Heart left ventricle (tissue), 16 donors: Measurements from ENCODE around the gene PARP3. TPM values are rescaled to one million over a fixed set of nuclear protein-coding genes. Genes with fewer than 3 reads are reported as not detected.

Experiments used
- ATAC-seq, 4 donors: fragments of 200-7000 bp; cut with Tn5 transposase; one replicate each; pipeline ENCODE4 v1.9.1; 2020 to 2022; ENCODE audit warnings: moderate library complexity in 4 of 4, mild to moderate bottlenecking in 3 of 4, moderate number of reproducible peaks in 1 of 4
- DNase-seq, 5 donors: peaks; one replicate each; pipeline ENCODE4 v3.0.0-alpha.2; 2020
- H3K27ac ChIP-seq, 12 donors: fragments of 200-600 bp; sonication (generic) in 4 of 12; one replicate each; pipeline versions ENCODE4 v1.5.0 to v1.8.0; 2016 to 2022; ENCODE audit warnings: mild to moderate bottlenecking in 2 of 12
- H3K27me3 ChIP-seq, 9 donors: fragments of 200-600 bp; sonication (generic) in 2 of 9; one replicate each; pipeline versions ENCODE4 v1.5.1 to v1.8.0; 2016 to 2022; ENCODE audit warnings: mild to moderate bottlenecking in 3 of 9
- H3K36me3 ChIP-seq, 9 donors: fragments of 200-600 bp; sonication (generic) in 2 of 9; one replicate each; pipeline versions ENCODE4 v1.5.0 to v1.8.0; 2018 to 2022; ENCODE audit warnings: mild to moderate bottlenecking in 2 of 9
- H3K4me1 ChIP-seq, 12 donors: fragments of 200-600 bp; sonication (generic) in 4 of 12; one replicate each; pipeline versions ENCODE4 v1.5.0 to v1.8.0; 2016 to 2022; ENCODE audit warnings: mild to moderate bottlenecking in 3 of 12
- H3K4me3 ChIP-seq, 12 donors: fragments of 200-600 bp; sonication (generic) in 4 of 12; one replicate each; pipeline versions ENCODE4 v1.5.0 to v1.8.0; 2017 to 2022; ENCODE audit warnings: mild to moderate bottlenecking in 9 of 12, moderate library complexity in 4 of 12
- H3K9me3 ChIP-seq, 12 donors: fragments of 200-600 bp; sonication (generic) in 4 of 12; one replicate each; pipeline versions ENCODE4 v1.5.0 to v1.8.0; 2016 to 2022; ENCODE audit warnings: mild to moderate bottlenecking in 1 of 12
- CTCF ChIP-seq, 12 donors: fragments of 200-600 bp; sonication (generic) in 4 of 12; IDR thresholded peaks; one replicate each; pipeline versions ENCODE4 v1.5.0 to v1.8.0; 2018 to 2022; ENCODE audit warnings: antibody characterized with exemption in 12 of 12, mild to moderate bottlenecking in 5 of 12
- POLR2A ChIP-seq, 2 donors: fragments of 450-650 bp; IDR thresholded peaks; one replicate each; pipeline ENCODE4 v1.6.1; 2017; ENCODE audit warnings: antibody characterized with exemption in 2 of 2, mild to moderate bottlenecking in 2 of 2, moderate library complexity in 2 of 2
- WGBS, 4 donors: extraction: QIAGEN DNeasy Blood & Tissue Kit in 2 of 4; methylation state at CpG; one replicate each; pipeline versions ENCODE4 v1.1.5 to v1.1.7; 2013 to 2018; 5-methylcytosine and 5-hydroxymethylcytosine counted together
- intact Hi-C, 10 donors: fragments of 100-400 bp; cut with DNase I; formaldehyde crosslinking; loops; one replicate each; pipeline versions ENCODE4 v1.11.1 to v1.14.2; 2022
- polyA plus RNA-seq, 2 donors: library from polyadenylated mRNA; stranded (reverse); fragments of 200-250 nt; gene quantifications; one replicate each; pipeline ENCODE4 v1.2.3, GENCODE V29; 2013
- total RNA-seq, 9 donors: library from RNA; depleted of rRNA in 2 of 9; stranded (reverse); fragments of >200 nt in 2 of 9; fragmentation: NEBNext Ultra II Directional in 3 of 9; extraction: Animal tissue kit (Norgen Biotek cat#: 25700) in 3 of 9; gene quantifications; one replicate each; pipeline versions ENCODE4 v1.1.0 to v1.2.4, GENCODE V29; 2016 to 2023
- donor health status: ischemic (EF 13 %, LVEDD 7.1; RV severe dilation, severe dysfunction).
- donor health status: healthy with polysubstance abuse.
- donor health status: DM: no; HTN: yes; CAD: no.
- donor health status: DM: no; HTN: no; CAD: no.
- donor health status: ischemic (EF 25% LVEDD 6.9; RV normal size, moderate dysfunction).
- donor health status: ischemic (EF 25% LVEDD 5.7; RV mildly dilated, moderate dysfunction).
- donor health status: healthy.
- donor health status: DM: yes; HTN: yes; CAD: no.
- donor health status: ischemic (EF 35%, LVEDD 5.7; RV mildly dilated, moderate dysfunction).
- donor health status: nonischemic (EF 11% LVEDD 7.7; RV severe dilation, severe dysfunction).
- donor health status: DM: yes; HTN: yes; CAD: no.
- donor health status: PGD.
- donor health status: ischemic (EF 29% LVEDD 5.4; RV normal size, mild dysfunction).
- donor health status: nonischemic (EF 23%, LVEDD 6.1; RV moderate dilation, normal function).

PARP3 gene
- total and polyA plus RNA-seq, 11 donors, result 7.0 to 37.5 (median 13.9) TPM

GRCh38 chr3:51955175-51955892 is 13.2 kb downstream of the PARP3 start, which contains the start of gene GPR62:
TSS of gene GPR62 (plus strand) at chr3:51955381. CDS start at chr3:51955653, 272 bp downstream.
- TF ChIP-seq CTCF (IDR thresholded peaks at IDR 0.05), result no peak
- no peak for TF ChIP-seq POLR2A (IDR thresholded peaks at IDR 0.05)
- Histone ChIP-seq H3K4me3 (peak within 1 kb of the TSS; percentile 9 to 62 (median 52)), H3K27me3 (peaks cover 0 to 21% (median 0%) of the 10 kb centered on the region in 9 donors), H3K36me3 (peaks cover 0 to 29% (median 18%) of the 10 kb centered on the region in 9 donors), H3K9me3 (no peaks in the 10 kb centered on the region), H3K4me1 (peaks cover 0 to 27% (median 11%) of the 10 kb centered on the region in 12 donors), H3K27ac (peak within 1 kb of the TSS; percentile 16 to 90 (median 79))
- peak in 2 of 5 donors; percentile 25 to 30 for DNase-seq
- 22 to 58% (median 30%) methylated on average over 9 to 33 of the region's 33 CpGs for WGBS, 4 donors
- ATAC-seq, result peak in 1 of 4 donors; percentile 5
- intact Hi-C loops, result no loop called here

DNA sequence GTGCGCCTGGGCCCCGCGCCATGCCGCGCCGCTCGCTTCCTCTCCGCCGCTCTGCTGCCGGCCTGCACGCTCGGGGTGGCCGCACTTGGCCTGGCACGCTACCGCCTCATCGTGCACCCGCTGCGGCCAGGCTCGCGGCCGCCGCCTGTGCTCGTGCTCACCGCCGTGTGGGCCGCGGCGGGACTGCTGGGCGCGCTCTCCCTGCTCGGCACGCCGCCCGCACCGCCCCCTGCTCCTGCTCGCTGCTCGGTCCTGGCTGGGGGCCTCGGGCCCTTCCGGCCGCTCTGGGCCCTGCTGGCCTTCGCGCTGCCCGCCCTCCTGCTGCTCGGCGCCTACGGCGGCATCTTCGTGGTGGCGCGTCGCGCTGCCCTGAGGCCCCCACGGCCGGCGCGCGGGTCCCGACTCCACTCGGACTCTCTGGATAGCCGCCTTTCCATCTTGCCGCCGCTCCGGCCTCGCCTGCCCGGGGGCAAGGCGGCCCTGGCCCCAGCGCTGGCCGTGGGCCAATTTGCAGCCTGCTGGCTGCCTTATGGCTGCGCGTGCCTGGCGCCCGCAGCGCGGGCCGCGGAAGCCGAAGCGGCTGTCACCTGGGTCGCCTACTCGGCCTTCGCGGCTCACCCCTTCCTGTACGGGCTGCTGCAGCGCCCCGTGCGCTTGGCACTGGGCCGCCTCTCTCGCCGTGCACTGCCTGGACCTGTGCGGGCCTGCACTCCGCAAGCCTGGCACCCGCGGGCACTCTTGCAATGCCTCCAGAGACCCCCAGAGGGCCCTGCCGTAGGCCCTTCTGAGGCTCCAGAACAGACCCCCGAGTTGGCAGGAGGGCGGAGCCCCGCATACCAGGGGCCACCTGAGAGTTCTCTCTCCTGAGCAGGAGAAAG is 14.0 kb downstream of the PARP3 start:
- Histone ChIP-seq H3K4me1 (peaks cover 0 to 27% (median 11%) of the 10 kb centered on the region in 12 donors), H3K4me3 (peak overlapping the region; percentile 9 to 62 (median 52)), H3K36me3 (peaks cover 0 to 34% (median 22%) of the 10 kb centered on the region in 9 donors), H3K27ac (peak overlapping the region; percentile 16 to 90 (median 79)), H3K9me3 (no peaks in the 10 kb centered on the region), H3K27me3 (peaks cover 0 to 21% (median 0%) of the 10 kb centered on the region in 9 donors)
- WGBS, 4 donors, result 2 to 4% (median 4%) methylated on average over 50 to 97 of the region's 97 CpGs
- ATAC-seq (peak; percentile 18 to 87 (median 74)), DNase-seq (peak; percentile 67 to 84 (median 72))
- intact Hi-C loops, result loop anchor here in 1 of 10 donors (1.0 kb wide), 1 partner anchor 14 kb away; the partner anchor contains the start of gene PARP3
- no peak for TF ChIP-seq POLR2A (IDR thresholded peaks at IDR 0.05)
- peak; percentile 23 to 57 (median 41) for TF ChIP-seq CTCF (IDR thresholded peaks at IDR 0.05)

DNA sequence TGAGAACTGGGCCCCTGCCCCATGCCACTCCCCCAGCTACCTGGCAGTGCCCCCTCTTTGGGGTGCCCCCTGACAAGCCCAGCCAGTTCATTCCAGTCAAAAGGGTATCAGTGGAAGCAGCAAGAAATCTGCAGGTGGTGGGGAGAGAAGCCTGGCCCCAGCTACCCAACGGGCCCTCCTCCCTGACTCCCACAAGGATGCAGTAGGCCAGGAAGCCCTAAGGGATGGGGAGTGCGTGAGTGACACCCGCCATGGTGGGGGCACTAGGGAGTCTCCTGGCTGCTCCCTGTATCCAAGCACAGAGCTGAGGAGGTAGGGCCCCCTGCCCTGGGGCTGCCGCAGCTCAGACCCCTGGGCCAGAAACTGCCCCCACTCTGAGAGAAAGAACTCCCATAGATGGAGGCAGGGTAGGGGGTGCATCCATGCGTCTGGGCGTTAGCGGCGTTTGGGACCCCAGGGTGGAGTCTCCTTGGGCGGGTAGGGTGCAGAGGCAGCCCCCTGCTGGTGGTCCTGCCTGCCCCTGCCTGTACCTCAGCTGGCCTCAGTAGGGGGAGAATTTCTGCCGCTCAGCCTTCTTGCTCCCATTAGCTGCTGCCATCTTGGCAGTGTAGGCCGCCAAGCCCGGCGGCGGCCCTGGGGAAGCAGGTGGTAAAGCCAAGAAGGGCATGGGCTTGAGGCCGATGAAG is 15.5 kb downstream of the PARP3 start:
- Histone ChIP-seq H3K36me3 (peaks cover 0 to 34% (median 22%) of the 10 kb centered on the region in 9 donors), H3K4me3 (no peak overlapping the region), H3K4me1 (peaks cover 0 to 36% (median 24%) of the 10 kb centered on the region in 12 donors), H3K27me3 (peaks cover 0 to 21% (median 0%) of the 10 kb centered on the region in 9 donors), H3K9me3 (no peaks in the 10 kb centered on the region), H3K27ac (no peak overlapping the region)
- ATAC-seq (no peak), DNase-seq (peak in 2 of 5 donors; percentile 14 to 43)
- no peak for TF ChIP-seq POLR2A (IDR thresholded peaks at IDR 0.05)
- TF ChIP-seq CTCF (IDR thresholded peaks at IDR 0.05), result no peak
- intact Hi-C loops, result no loop called here
- WGBS, 4 donors, result 93 to 96% (median 95%) methylated on average over 15 of the region's 15 CpGs
